Stimulated activated CD4-positive, alpha-beta T cell treated with anti-CD3 and anti-CD28 coated beads, Interleukin-15, amount 100 ng/mL, for 48 hours (primary cell): ENCODE results near the gene RNASEH1.
"Not testable (repeated sequence)": the region's sequence is repeated elsewhere in the genome, so short reads cannot be mapped to it uniquely, and the experiment has no call there.

ENCODE experiments used
- DNase-seq, 2 donors: peaks; one replicate each; pipeline ENCODE4 v3.0.0-alpha.2; 2020; ENCODE audit warnings: low read depth in 2 of 2

The RNASEH1 gene

GRCh38 chr2:3589086-3589485, 31.0 kb upstream of the RNASEH1 start:
- DNase-seq: no peak

GRCh38 chr2:3588084-3588483, 30.0 kb upstream of the RNASEH1 start:
- no peak for DNase-seq

- no peak for DNase-seq
Measured at GRCh38 chr2:3587432-3587831, 29.3 kb upstream of the RNASEH1 start.

GRCh38 chr2:3587021-3587420, 28.9 kb upstream of the RNASEH1 start:
- DNase-seq: no peak

GRCh38 chr2:3586220-3586619, 28.1 kb upstream of the RNASEH1 start:
- DNase-seq: no peak

GRCh38 chr2:3585261-3586109, 27.4 kb upstream of the RNASEH1 start:
- no peak for DNase-seq

GRCh38 chr2:3584608-3585260, 26.6 kb upstream of the RNASEH1 start:
- no peak for DNase-seq

GRCh38 chr2:3584076-3584475, 25.9 kb upstream of the RNASEH1 start:
- no peak for DNase-seq

- DNase-seq: no peak
Measured at GRCh38 chr2:3581367-3582262, 23.5 kb upstream of the RNASEH1 start.

GRCh38 chr2:3580449-3580848, 22.3 kb upstream of the RNASEH1 start:
- DNase-seq: no peak

GRCh38 chr2:3578987-3579386, 20.9 kb upstream of the RNASEH1 start:
- DNase-seq: no peak

- not testable (repeated sequence) for DNase-seq
Measured at GRCh38 chr2:3576263-3576630, 18.1 kb upstream of the RNASEH1 start.

GRCh38 chr2:3575534-3576262, 17.6 kb upstream of the RNASEH1 start:
- no peak for DNase-seq

- DNase-seq: no peak
Measured at GRCh38 chr2:3574155-3574554, 16.0 kb upstream of the RNASEH1 start.

GRCh38 chr2:3572620-3573019, 14.5 kb upstream of the RNASEH1 start:
- DNase-seq: no peak

- no peak for DNase-seq
Measured at GRCh38 chr2:3571284-3571683, 13.2 kb upstream of the RNASEH1 start.

- not testable (repeated sequence) for DNase-seq
Measured at GRCh38 chr2:3569656-3570055, 11.5 kb upstream of the RNASEH1 start.

- DNase-seq: no peak
Measured at GRCh38 chr2:3566806-3567205, 8.7 kb upstream of the RNASEH1 start.

- DNase-seq: no peak
Measured at GRCh38 chr2:3565117-3565516, 7.0 kb upstream of the RNASEH1 start.

GRCh38 chr2:3563521-3563976, 5.4 kb upstream of the RNASEH1 start:
- no peak for DNase-seq

- no peak for DNase-seq
Measured at GRCh38 chr2:3557639-3558204, 411 bp downstream of the RNASEH1 start.
